Right lobe of liver (tissue), 4 donors: ENCODE measurements around the gene BMPER.

ENCODE experiments used
- POLR2A ChIP-seq: fragments of 450-650 bp; IDR thresholded peaks from one replicate; pipeline ENCODE4 v1.6.1; 2017; ENCODE audit warnings: antibody characterized with exemption, mild to moderate bottlenecking
- TF ChIP-seq, protein P1 (sequence below), 4 donors: fragments of 200-600 bp in 3 of 4; fragments of 450-650 bp in 1 of 4; IDR thresholded peaks; one replicate each; pipeline versions ENCODE4 v1.5.1 to v1.8.0; 2016 to 2022; ENCODE audit warnings: antibody characterized with exemption in 4 of 4, mild to moderate bottlenecking in 2 of 4
- donor health status: DM: no; HTN: no; CAD: no.
- donor health status: DM: no; HTN: no; CAD: no.
- donor health status: DM: no; HTN: yes; CAD: no.

DNA sequence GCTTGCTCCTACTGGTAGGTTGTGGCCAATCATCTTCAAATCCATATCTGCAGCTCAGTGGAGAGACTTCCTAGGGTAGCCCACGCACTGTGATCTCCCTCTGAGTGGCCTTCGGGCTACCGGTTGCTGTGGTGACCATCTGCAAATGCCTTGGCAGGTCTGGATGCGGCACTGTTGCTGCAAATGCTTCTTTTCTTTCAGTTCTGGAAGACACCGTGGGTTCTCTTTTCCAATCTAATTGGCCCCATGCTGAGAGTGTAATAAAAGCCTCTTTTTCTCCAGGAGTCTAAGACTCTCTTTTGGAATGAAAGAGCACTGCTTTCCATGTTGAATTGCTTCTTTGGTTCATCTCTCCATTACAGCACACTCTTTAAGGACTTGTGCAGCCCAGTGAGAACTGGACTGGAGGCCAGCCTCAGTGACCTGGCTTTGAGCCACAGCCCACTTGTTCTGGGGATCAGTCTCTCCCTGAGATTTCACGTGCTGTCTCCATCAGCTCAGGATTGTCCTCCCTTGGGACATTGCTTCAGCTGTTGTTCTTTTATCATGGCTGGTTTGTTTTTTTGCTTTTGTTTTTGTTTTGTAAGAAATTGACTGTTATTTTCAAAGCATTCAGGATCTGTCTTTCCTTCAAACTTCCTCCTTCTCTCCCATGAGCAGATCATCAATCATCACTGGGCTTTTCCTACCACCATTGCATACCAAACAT, 286.6 kb downstream of the BMPER start:
- no peak for TF ChIP-seq POLR2A
- TF ChIP-seq, protein P1, sequence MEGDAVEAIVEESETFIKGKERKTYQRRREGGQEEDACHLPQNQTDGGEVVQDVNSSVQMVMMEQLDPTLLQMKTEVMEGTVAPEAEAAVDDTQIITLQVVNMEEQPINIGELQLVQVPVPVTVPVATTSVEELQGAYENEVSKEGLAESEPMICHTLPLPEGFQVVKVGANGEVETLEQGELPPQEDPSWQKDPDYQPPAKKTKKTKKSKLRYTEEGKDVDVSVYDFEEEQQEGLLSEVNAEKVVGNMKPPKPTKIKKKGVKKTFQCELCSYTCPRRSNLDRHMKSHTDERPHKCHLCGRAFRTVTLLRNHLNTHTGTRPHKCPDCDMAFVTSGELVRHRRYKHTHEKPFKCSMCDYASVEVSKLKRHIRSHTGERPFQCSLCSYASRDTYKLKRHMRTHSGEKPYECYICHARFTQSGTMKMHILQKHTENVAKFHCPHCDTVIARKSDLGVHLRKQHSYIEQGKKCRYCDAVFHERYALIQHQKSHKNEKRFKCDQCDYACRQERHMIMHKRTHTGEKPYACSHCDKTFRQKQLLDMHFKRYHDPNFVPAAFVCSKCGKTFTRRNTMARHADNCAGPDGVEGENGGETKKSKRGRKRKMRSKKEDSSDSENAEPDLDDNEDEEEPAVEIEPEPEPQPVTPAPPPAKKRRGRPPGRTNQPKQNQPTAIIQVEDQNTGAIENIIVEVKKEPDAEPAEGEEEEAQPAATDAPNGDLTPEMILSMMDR (IDR thresholded peaks at IDR 0.05) = no peak
